GM12891 (cell line): ENCODE results near the gene NPHP1.
"Not testable (repeated sequence)": the region's sequence is repeated elsewhere in the genome, so short reads cannot be mapped to it uniquely, and the experiment has no call there.

Source experiments
- DNase-seq: peaks from one replicate; pipeline ENCODE4 v3.0.0; 2011; ENCODE audit warnings: low spot score; ENCODE audit not compliant: insufficient read length
- FAIRE-seq: peaks from 2 replicates; lab custom pipeline; 2011; peaks lifted over from hg19 to GRCh38; lab: Jason Lieb, UNC
- PAX5 ChIP-seq: IDR thresholded peaks from 2 replicates; pipeline ENCODE4 v1.6.1; 2011; ENCODE audit warnings: low read length, moderate library complexity, mild to moderate bottlenecking; ENCODE audit not compliant: insufficient read depth, severe bottlenecking
- POLR2A ChIP-seq: IDR thresholded peaks from 2 replicates; pipeline ENCODE4 v1.6.1; 2011; ENCODE audit warnings: low read depth, low read length, control low read depth
- POLR2AphosphoS5 ChIP-seq: IDR thresholded peaks from 2 replicates; pipeline ENCODE4 v1.6.1; 2011; ENCODE audit warnings: low read depth, low read length, control low read depth
- POU2F2 ChIP-seq: IDR thresholded peaks from 2 replicates; pipeline ENCODE4 v1.6.1; 2011; ENCODE audit warnings: low read depth, mild to moderate bottlenecking, control low read depth, low read length, moderate library complexity
- SPI1 ChIP-seq: IDR thresholded peaks from 2 replicates; pipeline ENCODE4 v1.6.1; 2011; ENCODE audit warnings: low read depth, low read length, control low read depth
- TAF1 ChIP-seq: IDR thresholded peaks from 2 replicates; pipeline ENCODE4 v1.6.1; 2011; ENCODE audit warnings: low read depth, low read length, control low read depth

The NPHP1 gene

DNA sequence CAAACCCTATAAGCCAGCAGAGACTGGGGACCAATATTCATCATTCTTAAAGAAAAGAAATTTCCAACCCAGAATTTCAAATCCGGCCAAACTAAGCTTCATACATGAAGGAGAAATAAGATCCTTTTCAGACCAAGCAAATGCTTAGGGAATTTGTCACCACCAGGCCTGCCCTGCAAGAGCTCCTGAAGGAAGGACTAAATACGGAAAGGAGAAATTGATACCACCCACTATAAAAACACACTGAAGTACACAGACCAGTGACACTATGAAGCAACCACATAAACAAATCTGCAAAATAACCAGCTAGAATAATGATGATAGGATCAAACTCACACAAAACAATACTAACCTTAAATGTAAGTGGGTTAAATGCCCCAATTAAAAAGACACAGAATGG, 22.4 kb downstream of the NPHP1 start:
- FAIRE-seq (no peak), DNase-seq (no peak)
- no peak for TF ChIP-seq TAF1
- TF ChIP-seq POLR2AphosphoS5, result no peak
- no peak for TF ChIP-seq SPI1
- TF ChIP-seq POU2F2, result no peak
- TF ChIP-seq POLR2A, result no peak
- no peak for TF ChIP-seq PAX5

DNA sequence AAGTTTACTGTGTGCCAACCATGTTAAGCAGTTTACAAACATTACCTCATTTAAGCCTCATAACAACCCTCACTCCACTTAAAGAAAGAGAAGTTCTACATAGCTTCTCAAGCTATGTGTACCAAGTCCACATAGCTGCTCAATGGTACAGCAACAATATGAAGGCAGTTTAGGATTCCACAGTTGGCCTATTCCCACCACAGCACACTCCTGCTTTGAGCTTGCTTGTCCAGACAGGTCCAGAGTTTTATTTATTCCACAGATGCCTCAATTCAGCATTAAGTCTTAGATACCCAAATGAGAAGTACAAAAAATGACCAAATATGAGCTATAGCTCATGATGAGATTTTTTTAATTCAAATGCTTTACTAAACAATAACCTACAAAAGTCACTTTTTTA, 24.8 kb downstream of the NPHP1 start:
- DNase-seq (no peak), FAIRE-seq (no peak)
- TF ChIP-seq SPI1, result no peak
- no peak for TF ChIP-seq TAF1
- TF ChIP-seq PAX5, result no peak
- TF ChIP-seq POU2F2, result no peak
- no peak for TF ChIP-seq POLR2AphosphoS5
- TF ChIP-seq POLR2A, result no peak

DNA sequence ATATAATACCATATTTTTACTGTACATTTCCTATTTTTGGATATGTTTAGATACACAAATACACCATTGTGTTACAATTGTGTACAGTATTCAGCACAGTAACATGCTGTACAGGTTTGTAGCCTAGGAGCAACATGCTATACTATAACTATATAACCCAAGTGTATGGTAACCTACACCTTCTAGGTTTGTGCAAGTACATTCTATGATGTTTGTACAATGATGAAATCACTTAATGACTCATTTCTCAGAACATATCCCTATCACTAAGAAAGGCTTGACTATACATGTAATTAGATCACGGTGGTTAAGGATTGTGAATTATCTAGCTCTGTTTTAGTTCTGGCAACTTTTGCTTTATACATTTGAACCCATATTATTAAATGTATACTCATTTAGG, 31.3 kb downstream of the NPHP1 start:
- FAIRE-seq, result no peak
- TF ChIP-seq POLR2AphosphoS5 (no peak), SPI1 (no peak), POU2F2 (no peak), TAF1 (no peak), POLR2A (no peak), PAX5 (no peak)
- no peak for DNase-seq

DNA sequence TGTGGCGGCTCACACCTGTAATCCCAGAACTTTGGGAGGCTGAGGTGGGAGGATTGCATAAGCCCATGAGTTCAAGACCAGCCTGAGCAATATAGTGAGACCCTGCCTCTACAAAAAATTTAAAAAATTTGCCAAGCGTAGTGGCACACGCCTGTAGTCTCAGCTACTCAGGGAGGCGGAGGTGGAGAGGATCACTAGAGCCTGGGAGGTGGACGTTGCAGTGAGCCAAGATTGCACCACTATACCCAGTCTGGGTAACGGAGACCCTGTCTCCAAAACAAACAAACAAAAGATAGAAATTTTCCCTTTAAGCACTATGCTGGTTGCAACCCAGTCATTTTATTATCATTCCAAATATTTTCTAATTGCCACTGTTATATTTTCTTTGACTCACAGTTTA, 32.3 kb downstream of the NPHP1 start:
- FAIRE-seq, result no peak
- no peak for TF ChIP-seq TAF1
- TF ChIP-seq POLR2AphosphoS5, result no peak
- no peak for TF ChIP-seq POLR2A
- TF ChIP-seq POU2F2, result no peak
- no peak for TF ChIP-seq PAX5
- TF ChIP-seq SPI1, result no peak
- DNase-seq, result no peak

DNA sequence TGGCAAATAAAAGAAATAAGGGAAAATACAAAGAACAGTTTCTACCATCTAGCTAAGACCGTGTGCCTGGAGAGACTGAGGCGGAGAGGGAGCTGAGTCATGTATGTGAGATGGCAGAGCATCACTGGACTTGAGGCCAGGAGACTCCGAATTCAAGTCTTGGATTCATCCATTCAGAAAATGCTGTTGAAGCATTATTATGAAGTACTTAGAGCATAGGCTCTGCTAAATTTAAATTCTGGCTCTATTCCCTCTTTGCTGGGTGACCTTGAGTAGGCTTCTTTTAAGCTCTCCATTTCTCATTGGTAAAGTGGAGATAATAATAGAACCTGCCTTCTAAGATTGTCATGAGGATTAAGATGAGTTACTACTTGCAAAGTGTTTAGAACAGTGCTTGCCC, 34.7 kb downstream of the NPHP1 start:
- TF ChIP-seq TAF1 (no peak), SPI1 (no peak)
- DNase-seq (no peak), FAIRE-seq (no peak)

- FAIRE-seq, result no peak
- no peak for DNase-seq
- no peak for TF ChIP-seq POLR2AphosphoS5
- TF ChIP-seq TAF1, result no peak
- no peak for TF ChIP-seq POU2F2
- TF ChIP-seq POLR2A, result no peak
- TF ChIP-seq SPI1, result no peak
- no peak for TF ChIP-seq PAX5
Measured at GRCh38 chr2:110167326-110168000, 37.4 kb downstream of the NPHP1 start.

DNA sequence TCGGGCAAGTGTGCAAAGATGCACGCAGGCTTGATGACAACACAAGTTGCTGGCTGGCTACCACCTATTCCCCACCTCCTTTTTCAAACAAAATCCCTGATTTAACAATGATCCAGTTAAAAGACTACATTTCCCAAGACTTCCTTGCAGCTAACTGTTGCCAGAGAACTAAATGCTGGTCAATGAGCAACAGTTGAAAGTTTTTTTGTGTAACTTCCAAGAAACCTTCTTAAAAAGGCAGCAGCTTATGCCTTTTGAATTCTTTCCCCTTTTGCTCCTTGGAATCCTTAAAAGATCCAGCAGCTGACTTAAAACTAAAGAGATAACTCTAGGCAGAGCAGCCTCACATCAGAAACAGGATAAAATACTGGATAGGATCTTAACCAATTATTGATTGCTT, 38.5 kb downstream of the NPHP1 start:
- FAIRE-seq (no peak), DNase-seq (no peak)
- TF ChIP-seq POU2F2 (no peak), PAX5 (no peak), POLR2AphosphoS5 (no peak), TAF1 (no peak), SPI1 (no peak), POLR2A (no peak)

GRCh38 chr2:110157153-110157793, 47.5 kb downstream of the NPHP1 start:
- DNase-seq (peak; percentile 7), FAIRE-seq (peak; percentile 90)
- no peak for TF ChIP-seq PAX5

DNA sequence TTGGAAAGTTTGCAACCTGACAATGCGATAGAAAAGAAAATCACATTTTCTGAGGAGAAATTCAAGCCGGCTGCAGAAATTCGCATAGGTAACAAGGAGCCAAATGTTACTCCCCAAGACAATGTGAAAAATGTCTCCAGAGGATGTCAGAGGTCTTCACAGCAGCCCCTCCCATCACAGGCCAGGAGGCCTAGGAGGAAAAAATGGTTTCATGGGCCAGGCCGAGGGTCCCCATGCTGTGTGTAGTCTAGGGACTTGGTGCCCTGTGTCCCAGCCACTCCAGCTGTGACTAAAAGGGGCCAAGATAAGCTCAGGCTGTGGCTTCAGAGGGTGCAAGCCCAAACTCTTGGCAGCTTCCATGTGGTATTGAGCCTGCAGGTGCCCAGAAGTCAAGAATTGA, 50.0 kb downstream of the NPHP1 start:
- FAIRE-seq, DNase-seq: not testable (repeated sequence)

GRCh38 chr2:110154188-110154587, 50.6 kb downstream of the NPHP1 start:
- not testable (repeated sequence) for FAIRE-seq

DNA sequence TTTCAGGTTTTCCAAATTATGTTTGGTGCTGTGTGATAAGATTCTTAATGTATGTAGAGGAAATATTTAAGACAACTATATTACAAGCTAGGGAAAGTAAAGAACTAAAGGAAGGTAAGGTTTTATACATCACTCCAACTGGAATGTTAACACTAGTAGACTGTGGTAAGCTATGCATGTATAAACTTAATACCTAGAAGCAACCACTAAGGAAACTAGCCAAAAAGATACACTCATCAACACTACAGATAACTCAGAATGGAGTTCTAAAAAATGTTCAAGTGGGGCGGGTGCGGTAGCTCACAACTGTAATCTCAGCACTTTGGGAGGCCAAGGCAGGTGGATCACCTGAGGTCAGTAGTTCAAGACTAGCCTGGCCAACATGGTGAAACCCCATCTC, 51.4 kb downstream of the NPHP1 start:
- TF ChIP-seq PAX5, result no peak
- TF ChIP-seq POLR2A, result no peak
- no peak for TF ChIP-seq TAF1
- no peak for TF ChIP-seq POLR2AphosphoS5
- no peak for TF ChIP-seq SPI1
- no peak for TF ChIP-seq POU2F2
- DNase-seq (no peak), FAIRE-seq (no peak)

More at GRCh38 chr2:110154188-110154587, 50.6 kb downstream of the NPHP1 start:
- DNase-seq, result not testable (repeated sequence)
